AG09309 (cell line): Measurements from ENCODE around the gene WNT9B.
A peak's percentile ranks its signal among the peaks of the same experiment; 100 is the strongest.

ENCODE experiments used
- DNase-seq: peaks from one replicate; pipeline ENCODE4 v3.0.0-alpha.2; 2010; ENCODE audit warnings: low read depth
- H3K4me3 ChIP-seq: 2 replicates; pipeline ENCODE4 v1.5.1; 2011; ENCODE audit warnings: mild to moderate bottlenecking, low read depth, low read length, moderate library complexity; ENCODE audit not compliant: control insufficient read depth
- TF ChIP-seq, protein P1 (sequence below): IDR thresholded peaks from 2 replicates; pipeline ENCODE4 v1.5.1; 2011; ENCODE audit warnings: mild to moderate bottlenecking, low read depth, low read length, inconsistent platforms; ENCODE audit not compliant: insufficient read depth, control insufficient read depth; ENCODE audit errors: missing control alignments

WNT9B gene

GRCh38 chr17:46817901-46818209 is 33.5 kb upstream of the WNT9B start:
- no peak for DNase-seq
- no peak overlapping the region for H3K4me3 ChIP-seq
- TF ChIP-seq, protein P1, sequence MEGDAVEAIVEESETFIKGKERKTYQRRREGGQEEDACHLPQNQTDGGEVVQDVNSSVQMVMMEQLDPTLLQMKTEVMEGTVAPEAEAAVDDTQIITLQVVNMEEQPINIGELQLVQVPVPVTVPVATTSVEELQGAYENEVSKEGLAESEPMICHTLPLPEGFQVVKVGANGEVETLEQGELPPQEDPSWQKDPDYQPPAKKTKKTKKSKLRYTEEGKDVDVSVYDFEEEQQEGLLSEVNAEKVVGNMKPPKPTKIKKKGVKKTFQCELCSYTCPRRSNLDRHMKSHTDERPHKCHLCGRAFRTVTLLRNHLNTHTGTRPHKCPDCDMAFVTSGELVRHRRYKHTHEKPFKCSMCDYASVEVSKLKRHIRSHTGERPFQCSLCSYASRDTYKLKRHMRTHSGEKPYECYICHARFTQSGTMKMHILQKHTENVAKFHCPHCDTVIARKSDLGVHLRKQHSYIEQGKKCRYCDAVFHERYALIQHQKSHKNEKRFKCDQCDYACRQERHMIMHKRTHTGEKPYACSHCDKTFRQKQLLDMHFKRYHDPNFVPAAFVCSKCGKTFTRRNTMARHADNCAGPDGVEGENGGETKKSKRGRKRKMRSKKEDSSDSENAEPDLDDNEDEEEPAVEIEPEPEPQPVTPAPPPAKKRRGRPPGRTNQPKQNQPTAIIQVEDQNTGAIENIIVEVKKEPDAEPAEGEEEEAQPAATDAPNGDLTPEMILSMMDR, result no peak

DNA sequence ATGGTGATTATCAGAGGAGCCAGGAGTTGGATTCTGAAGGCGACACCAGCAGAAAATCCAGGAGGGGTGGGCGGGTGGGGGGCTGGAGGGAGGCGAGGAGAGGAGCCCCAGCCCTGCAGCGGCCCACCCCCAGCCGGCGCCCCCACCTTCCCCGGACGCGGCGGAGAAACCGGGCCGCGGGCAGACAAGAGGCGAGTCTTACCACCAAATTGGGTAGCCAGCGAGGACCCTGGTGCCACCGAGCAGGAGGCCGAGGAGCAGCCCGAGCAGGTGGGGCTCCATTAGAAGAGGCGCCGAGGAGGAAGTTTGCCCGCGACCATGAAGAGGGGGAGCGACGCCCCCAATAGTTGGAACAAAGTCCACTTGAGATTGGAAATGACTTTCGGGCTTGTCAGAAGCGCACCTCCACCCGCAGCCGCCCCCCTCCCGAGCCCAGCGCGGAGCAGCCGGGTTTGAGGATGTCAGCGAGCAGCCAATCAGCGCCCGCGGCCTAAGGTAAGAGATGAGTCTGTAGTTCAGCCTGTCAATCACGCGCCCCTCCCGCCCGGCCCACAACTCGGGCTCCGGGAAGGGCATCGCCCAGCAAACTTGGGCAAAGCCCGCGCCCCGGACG is 33.0 kb upstream of the WNT9B start, which contains the start of gene WNT3:
TSS of gene WNT3 (minus strand) at position 377 of the 613 bp plus-strand sequence. CDS start at position 282, 95 bp downstream.
- TF ChIP-seq, protein P1, result no peak
- no peak for DNase-seq
- H3K4me3 ChIP-seq, result peak within 1 kb of the TSS; percentile 28

DNA sequence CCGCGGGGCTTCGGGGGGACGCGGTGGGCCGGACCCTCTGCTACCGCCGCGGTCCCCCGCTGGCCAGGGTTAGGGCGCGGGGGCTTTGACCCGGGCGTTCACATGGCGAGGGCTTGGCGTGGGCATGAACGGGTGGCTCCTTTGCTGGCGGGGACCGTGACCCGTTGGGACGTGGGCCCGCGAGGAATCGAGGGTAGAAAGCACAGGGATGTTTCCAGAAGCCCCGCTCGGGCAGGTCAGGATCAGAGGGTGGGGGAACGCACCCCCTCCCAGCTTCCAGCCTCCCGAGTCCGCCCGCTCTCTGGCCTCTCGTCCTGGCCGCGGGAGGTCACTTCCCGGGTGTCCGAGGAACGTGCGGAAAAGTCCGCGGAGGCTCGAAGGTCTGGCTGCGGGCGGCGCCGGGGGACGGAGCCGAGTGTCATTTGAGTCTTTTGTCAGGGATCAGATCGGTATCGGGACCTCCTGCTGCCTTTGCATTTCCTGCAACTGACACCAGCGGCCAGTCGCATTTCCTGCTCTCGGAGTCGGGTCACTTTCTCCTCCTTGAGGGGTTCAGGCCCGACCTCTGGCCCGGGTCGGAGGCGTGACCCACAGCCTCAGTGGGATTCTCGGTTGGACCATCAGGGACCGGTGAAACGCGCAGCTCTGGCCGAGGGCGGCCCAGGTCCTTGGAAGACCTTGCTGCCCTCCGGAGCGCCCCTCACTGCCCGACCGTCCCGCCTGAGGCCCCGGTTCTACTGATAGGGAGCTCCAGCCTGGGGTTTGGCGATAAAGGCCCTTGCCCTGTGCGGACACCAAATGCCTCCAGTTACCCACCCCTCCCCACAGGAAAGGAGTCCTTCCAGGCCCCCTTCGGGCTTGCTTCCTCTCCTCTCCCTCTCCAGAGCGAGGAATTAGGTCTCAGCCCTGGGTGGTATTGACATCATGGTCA is 32.2 kb upstream of the WNT9B start:
- H3K4me3 ChIP-seq, result peak overlapping the region; percentile 28
- no peak for DNase-seq
- TF ChIP-seq, protein P1, result no peak

GRCh38 chr17:46819906-46820351 is 31.5 kb upstream of the WNT9B start:
- no peak overlapping the region for H3K4me3 ChIP-seq
- DNase-seq, result no peak
- TF ChIP-seq, protein P1, result no peak

DNA sequence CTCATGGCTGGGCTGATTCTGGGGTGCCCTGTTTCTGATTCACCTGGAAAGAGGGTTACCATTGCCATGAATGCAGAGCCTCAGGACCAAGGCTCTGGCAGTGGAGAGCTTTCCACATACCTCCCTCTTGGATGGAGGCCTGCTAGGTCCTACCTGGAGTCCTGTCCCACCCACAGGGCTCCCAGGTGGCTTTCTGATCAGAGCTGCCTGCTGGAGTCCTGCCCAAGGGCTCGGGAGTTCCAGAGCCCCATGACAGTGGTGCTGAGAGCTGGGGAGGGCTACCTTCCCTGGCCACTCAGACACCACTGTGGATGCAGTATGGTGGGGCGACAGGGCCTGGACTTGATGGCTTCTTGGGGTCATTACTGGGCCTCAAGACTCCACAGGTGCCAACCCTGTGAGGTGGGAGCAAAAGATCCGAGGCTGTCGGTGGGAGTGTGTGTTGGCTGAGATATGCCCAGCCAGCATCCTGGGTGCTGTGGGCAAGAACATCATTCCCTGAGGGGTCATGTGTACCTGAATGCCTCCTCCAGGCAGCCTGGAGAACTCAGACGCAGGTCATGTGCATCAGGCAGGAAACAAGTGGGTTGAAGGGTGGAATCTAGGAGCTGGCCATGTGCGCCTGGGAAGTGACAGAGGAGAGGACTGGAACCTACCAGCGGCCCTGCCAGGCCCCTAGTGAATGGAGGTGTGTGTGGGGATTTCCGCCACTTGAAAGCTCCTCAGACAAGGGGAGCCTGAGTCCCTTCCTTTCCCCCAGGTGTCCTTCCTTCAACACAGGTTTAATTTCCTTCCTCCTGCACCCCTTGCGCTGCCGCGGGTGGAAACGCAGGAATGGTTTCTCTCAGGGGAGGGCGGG is 30.6 kb upstream of the WNT9B start:
- no peak overlapping the region for H3K4me3 ChIP-seq

More for the DNA sequence above, 30.6 kb upstream of the WNT9B start:
- TF ChIP-seq, protein P1, result no peak
- no peak for DNase-seq
